K562 (cell line): ENCODE results near the gene PES1. TPM values are rescaled to one million over a fixed set of nuclear protein-coding genes. Genes with fewer than 3 reads are reported as not detected.

Experiments
- DNMT1 ChIP-seq: fragments of 450-650 bp; IDR thresholded peaks from 2 replicates; pipeline ENCODE4 v1.6.1; 2016; ENCODE audit warnings: antibody characterized with exemption, mild to moderate bottlenecking
- EP300 ChIP-seq: IDR thresholded peaks from 2 replicates; pipeline ENCODE4 v1.6.1; 2012; ENCODE audit warnings: low read length, improper control_type of control experiment
- EP400 ChIP-seq: fragments of 450-650 bp; IDR thresholded peaks from 2 replicates; pipeline ENCODE4 v1.6.1; 2017; ENCODE audit warnings: antibody characterized with exemption, mild to moderate bottlenecking, moderate library complexity
- HEY1 ChIP-seq: fragments of 250-450 bp; sonication (Bioruptor Pico); IDR thresholded peaks from 2 replicates; pipeline ENCODE4 v1.5.0; 2020; ENCODE audit warnings: mild to moderate bottlenecking, moderate library complexity, borderline replicate concordance
- JUNB ChIP-seq: fragments of 450-650 bp; formaldehyde crosslinking; conservative IDR thresholded peaks from 2 replicates; pipeline ENCODE4 v1.4.0; 2020; ENCODE audit warnings: mild to moderate bottlenecking
- KAT7 ChIP-seq: sonication (generic); formaldehyde crosslinking; IDR thresholded peaks from 2 replicates; pipeline ENCODE4 v1.8.0; 2022; ENCODE audit warnings: missing genetic modification reagents, mild to moderate bottlenecking, borderline replicate concordance
- NONO ChIP-seq, 2 experiments: fragments of 200-400 bp in 1 of 2; fragments of 450-650 bp in 1 of 2; formaldehyde crosslinking in 1 of 2; IDR thresholded peaks; 2 replicates each; pipeline ENCODE4 v1.6.1; 2017; ENCODE audit warnings: low read depth in 2 of 2, mild to moderate bottlenecking in 2 of 2, moderate library complexity in 2 of 2, low read length in 1 of 2
- NRF1 ChIP-seq, 2 experiments: fragments of 450-650 bp; IDR thresholded peaks in 1 of 2; conservative IDR thresholded peaks in 1 of 2; 2 replicates each; pipeline ENCODE4 v1.6.1; 2014; ENCODE audit warnings: mild to moderate bottlenecking in 2 of 2
- POU5F1 ChIP-seq: fragments of 150-350 bp; IDR thresholded peaks from 2 replicates; pipeline ENCODE4 v1.6.1; 2014; ENCODE audit warnings: borderline replicate concordance, low read length, low read depth, mild to moderate bottlenecking; ENCODE audit not compliant: partially characterized antibody
- PTTG1 ChIP-seq: fragments of 450-650 bp; IDR thresholded peaks from 2 replicates; pipeline ENCODE4 v1.6.1; 2016; ENCODE audit warnings: low read depth, mild to moderate bottlenecking, missing genetic modification characterization, missing compliant biosample characterization
- SMAD4 ChIP-seq: fragments of 250-450 bp; sonication (Bioruptor Pico); conservative IDR thresholded peaks from 2 replicates; pipeline ENCODE4 v1.8.0; 2021; ENCODE audit warnings: inconsistent platforms, mild to moderate bottlenecking, moderate library complexity
- ZBTB8A ChIP-seq: fragments of 450-650 bp; IDR thresholded peaks from 2 replicates; pipeline ENCODE4 v1.6.1; 2018; ENCODE audit warnings: mild to moderate bottlenecking, moderate library complexity; ENCODE audit not compliant: partially characterized antibody
- ZNF699 ChIP-seq: fragments of 250-450 bp; sonication (Bioruptor Pico); IDR thresholded peaks from 2 replicates; pipeline ENCODE4 v1.8.0; 2021; ENCODE audit warnings: mild to moderate bottlenecking, moderate library complexity; ENCODE audit not compliant: insufficient replicate concordance
- ZSCAN32 ChIP-seq: fragments of 450-650 bp; formaldehyde crosslinking; IDR thresholded peaks from 2 replicates; pipeline ENCODE4 v1.4.0; 2020; ENCODE audit warnings: mild to moderate bottlenecking, moderate library complexity
- polyA plus RNA-seq, 8 experiments: library from polyadenylated mRNA; depleted of rRNA in 4 of 8; stranded (reverse) in 5 of 8; unstranded in 3 of 8; fragments of >200 nt; fragmentation: Nextera tagmentation in 2 of 8; fragmentation: Illumina TruSeq in 1 of 8; extraction: Ambion mirVana in 2 of 8; extraction: Trizol in 1 of 8; gene quantifications; 2 replicates each; pipeline versions ENCODE4 v1.2.1 to v1.2.3, GENCODE V29; 2011 to 2014; ENCODE audit warnings: inconsistent platforms in 1 of 8, missing spikeins in 1 of 8
- total RNA-seq, 7 experiments: library from RNA; depleted of rRNA in 6 of 7; stranded (reverse); fragments of >200 nt in 6 of 7; fragmentation: Illumina TruSeq in 2 of 7; extraction: Trizol in 2 of 7; gene quantifications; 2 replicates each; pipeline versions ENCODE4 v1.2.1 to v1.2.3, GENCODE V29; 2011 to 2021; ENCODE audit warnings: low replicate concordance in 1 of 7
- TF ChIP-seq, protein P1 (sequence below): sonication (generic); formaldehyde crosslinking; IDR thresholded peaks from 2 replicates; pipeline ENCODE4 v1.8.1; 2023; ENCODE audit warnings: missing genetic modification reagents, mild to moderate bottlenecking, borderline replicate concordance
- TF ChIP-seq, protein P2 (sequence below): sonication (generic); formaldehyde crosslinking; IDR thresholded peaks from 2 replicates; pipeline ENCODE4 v1.8.0; 2023; ENCODE audit warnings: mild to moderate bottlenecking, missing genetic modification reagents
- TF ChIP-seq, protein P3 (sequence below): fragments of 250-450 bp; sonication (Bioruptor Pico); IDR thresholded peaks from 2 replicates; pipeline ENCODE4 v1.5.0; 2021; ENCODE audit warnings: mild to moderate bottlenecking, moderate library complexity

PES1 gene
- total and polyA plus RNA-seq, 9 of the 15 experiments (the other 6 are each of a cell fraction or from before 2014, with no cell fraction given), result 6.5 to 158 (median 94.3) TPM

DNA sequence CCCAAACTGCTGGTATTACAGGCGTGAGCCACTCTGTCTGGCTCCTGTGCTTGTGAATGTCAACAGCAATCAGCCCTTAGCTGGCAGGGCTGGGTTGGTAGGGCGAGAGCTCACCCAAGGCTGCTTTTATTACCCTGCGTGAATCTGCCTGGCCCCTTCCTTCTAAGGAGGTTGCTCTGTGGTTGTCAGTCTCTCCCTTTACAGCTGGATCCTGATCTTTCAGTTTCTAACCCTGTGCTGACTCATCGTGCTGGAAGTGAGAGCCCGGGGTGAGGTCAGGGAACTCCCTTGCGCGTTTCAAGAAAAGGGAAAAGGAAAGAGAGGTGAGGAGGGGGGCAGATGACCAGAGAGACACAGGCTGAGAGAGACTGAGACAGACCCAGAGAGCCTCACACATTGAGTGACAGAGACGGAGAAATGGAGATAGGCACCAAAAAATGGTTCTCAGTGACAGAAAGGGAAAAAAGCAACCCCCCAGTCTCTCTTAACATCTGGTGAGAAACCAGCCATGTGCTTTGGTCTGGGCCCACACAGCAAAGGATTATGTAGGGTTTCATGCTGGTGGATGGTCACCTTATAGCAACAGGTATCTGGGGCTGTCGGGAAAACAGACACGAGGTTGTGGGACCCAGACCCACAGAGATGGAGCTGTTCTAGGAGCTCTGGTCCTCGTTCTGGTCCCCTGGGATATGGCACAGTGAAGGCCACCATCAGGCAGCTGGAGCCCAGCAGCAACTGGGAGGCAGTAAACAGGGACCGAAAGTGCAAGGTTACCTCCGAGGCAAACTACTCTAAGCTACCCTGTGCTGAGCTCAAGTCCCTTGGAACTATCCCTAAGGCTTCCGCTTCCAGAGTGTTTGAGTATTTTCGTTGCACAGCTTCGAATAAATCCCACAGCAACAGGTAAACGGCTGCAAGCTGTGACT, 17.8 kb upstream of the PES1 start (continued):
- TF ChIP-seq, protein P1, sequence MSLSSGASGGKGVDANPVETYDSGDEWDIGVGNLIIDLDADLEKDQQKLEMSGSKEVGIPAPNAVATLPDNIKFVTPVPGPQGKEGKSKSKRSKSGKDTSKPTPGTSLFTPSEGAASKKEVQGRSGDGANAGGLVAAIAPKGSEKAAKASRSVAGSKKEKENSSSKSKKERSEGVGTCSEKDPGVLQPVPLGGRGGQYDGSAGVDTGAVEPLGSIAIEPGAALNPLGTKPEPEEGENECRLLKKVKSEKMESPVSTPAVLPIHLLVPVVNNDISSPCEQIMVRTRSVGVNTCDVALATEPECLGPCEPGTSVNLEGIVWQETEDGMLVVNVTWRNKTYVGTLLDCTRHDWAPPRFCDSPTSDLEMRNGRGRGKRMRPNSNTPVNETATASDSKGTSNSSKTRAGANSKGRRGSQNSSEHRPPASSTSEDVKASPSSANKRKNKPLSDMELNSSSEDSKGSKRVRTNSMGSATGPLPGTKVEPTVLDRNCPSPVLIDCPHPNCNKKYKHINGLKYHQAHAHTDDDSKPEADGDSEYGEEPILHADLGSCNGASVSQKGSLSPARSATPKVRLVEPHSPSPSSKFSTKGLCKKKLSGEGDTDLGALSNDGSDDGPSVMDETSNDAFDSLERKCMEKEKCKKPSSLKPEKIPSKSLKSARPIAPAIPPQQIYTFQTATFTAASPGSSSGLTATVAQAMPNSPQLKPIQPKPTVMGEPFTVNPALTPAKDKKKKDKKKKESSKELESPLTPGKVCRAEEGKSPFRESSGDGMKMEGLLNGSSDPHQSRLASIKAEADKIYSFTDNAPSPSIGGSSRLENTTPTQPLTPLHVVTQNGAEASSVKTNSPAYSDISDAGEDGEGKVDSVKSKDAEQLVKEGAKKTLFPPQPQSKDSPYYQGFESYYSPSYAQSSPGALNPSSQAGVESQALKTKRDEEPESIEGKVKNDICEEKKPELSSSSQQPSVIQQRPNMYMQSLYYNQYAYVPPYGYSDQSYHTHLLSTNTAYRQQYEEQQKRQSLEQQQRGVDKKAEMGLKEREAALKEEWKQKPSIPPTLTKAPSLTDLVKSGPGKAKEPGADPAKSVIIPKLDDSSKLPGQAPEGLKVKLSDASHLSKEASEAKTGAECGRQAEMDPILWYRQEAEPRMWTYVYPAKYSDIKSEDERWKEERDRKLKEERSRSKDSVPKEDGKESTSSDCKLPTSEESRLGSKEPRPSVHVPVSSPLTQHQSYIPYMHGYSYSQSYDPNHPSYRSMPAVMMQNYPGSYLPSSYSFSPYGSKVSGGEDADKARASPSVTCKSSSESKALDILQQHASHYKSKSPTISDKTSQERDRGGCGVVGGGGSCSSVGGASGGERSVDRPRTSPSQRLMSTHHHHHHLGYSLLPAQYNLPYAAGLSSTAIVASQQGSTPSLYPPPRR (CRISPR knock-in tag), result no peak
- TF ChIP-seq POU5F1, result no peak
- TF ChIP-seq, protein P2, sequence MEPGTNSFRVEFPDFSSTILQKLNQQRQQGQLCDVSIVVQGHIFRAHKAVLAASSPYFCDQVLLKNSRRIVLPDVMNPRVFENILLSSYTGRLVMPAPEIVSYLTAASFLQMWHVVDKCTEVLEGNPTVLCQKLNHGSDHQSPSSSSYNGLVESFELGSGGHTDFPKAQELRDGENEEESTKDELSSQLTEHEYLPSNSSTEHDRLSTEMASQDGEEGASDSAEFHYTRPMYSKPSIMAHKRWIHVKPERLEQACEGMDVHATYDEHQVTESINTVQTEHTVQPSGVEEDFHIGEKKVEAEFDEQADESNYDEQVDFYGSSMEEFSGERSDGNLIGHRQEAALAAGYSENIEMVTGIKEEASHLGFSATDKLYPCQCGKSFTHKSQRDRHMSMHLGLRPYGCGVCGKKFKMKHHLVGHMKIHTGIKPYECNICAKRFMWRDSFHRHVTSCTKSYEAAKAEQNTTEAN (CRISPR knock-in tag), result no peak
- no peak for TF ChIP-seq ZBTB8A
- no peak for TF ChIP-seq ZNF699 (CRISPR knock-in tag)
- 0 out of 2 replicates have a peak, but pooled peaks have one; percentile 51 for TF ChIP-seq KAT7
- peak; percentile 52 to 58 for TF ChIP-seq NRF1 (conservative IDR thresholded peaks at IDR 0.05 in 1 of 2, IDR thresholded peaks at IDR 0.05 in 1 of 2)
- no peak for TF ChIP-seq JUNB
- no peak for TF ChIP-seq NONO (IDR thresholded peaks at IDR 0.05; ENCODE audit: low read depth in 2 of 2, low read length in 1 of 2)
- peak; percentile 60; the same call in 1 of the 2 replicates for TF ChIP-seq SMAD4 (CRISPR knock-in tag)
- no peak for TF ChIP-seq ZSCAN32
- TF ChIP-seq EP300, result peak; percentile 49; the same call in 1 of the 2 replicates
- TF ChIP-seq, protein P3, sequence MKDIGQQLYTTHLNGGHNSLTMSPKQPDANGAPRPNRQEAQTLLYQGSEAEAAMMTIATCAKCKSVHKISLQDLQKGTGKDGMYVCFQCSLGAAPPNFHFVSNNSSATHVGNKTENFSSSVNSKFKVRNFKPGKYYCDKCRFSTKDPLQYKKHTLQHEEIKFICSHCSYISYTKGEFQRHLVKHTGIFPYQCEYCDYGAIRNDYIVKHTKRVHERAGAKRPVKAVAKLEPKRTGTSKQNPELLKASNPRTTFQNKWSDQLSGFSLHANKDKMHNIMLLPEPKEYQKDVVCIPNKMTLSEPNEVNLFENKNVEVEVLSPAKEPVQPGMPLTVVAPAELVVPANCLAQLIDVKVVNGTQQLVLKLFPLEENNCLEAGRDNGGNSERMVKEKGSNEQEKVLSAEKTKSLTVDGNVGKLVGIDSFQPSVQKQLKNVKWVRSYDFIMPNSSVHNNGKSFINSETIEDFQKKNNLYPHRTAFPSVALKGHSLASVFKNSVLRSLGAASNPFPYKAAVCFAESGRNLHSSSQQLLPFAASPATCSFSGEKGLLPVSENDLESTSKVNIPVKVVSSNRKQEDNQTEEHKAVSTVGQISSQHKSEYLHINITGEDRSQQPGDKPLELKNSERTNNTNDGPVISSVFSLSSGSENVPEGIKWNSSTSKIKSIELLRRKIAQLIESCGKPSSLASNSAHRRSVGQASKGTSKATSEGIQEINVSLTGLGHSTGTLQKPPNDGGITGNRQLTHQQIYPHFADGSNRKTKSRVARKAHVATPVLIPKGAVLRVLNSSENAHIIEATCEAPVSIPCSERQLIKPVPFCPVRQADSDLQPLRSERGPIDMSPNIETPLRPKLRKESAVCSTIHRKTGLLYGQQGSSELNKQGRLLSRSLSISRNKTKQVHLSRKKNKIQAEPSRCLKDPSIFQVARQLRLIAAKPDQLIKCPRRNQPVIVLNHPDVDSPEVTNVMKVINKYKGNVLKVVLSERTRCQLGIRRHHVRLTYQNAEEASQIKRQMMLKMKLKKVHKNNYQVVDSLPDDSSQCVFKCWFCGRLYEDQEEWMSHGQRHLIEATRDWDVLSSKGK, result no peak
- no peak for TF ChIP-seq PTTG1 (tag)
- peak; percentile 66 for TF ChIP-seq EP400
- no peak for TF ChIP-seq HEY1
- TF ChIP-seq DNMT1, result no peak
